Right renal pelvis (tissue), 4 donors: Measurements from ENCODE around the gene TRAPPC6A. TPM values are rescaled to one million over a fixed set of nuclear protein-coding genes. Genes with fewer than 3 reads are reported as not detected.
A peak's percentile ranks its signal among the peaks of the same experiment; 100 is the strongest.
"Not testable (repeated sequence)": the region's sequence is repeated elsewhere in the genome, so short reads cannot be mapped to it uniquely, and the experiment has no call there.

ENCODE experiments used
- DNase-seq, 4 donors: peaks; one replicate each; pipeline ENCODE4 v3.0.0-alpha.2; 2013; ENCODE audit warnings: low read depth in 4 of 4, low spot score in 3 of 4, missing footprints in 1 of 4
- polyA plus RNA-seq, 4 donors: library from polyadenylated mRNA; unstranded; fragments of 120-200 nt; gene quantifications; one replicate each; pipeline ENCODE4 v1.2.1, GENCODE V29; 2013; ENCODE audit not compliant: insufficient read length in 4 of 4

Gene TRAPPC6A
- polyA plus RNA-seq, 4 donors: 32.1 to 60.7 (median 35.3) TPM

GRCh38 chr19:45133661-45134060, 44.4 kb downstream of the TRAPPC6A start:
- DNase-seq: no peak

- no peak for DNase-seq
Measured at GRCh38 chr19:45130888-45131615, 47.0 kb downstream of the TRAPPC6A start.

GRCh38 chr19:45130236-45130635, 47.8 kb downstream of the TRAPPC6A start:
- no peak for DNase-seq

- DNase-seq: no peak
Measured at GRCh38 chr19:45128806-45129205, 49.2 kb downstream of the TRAPPC6A start.

- no peak for DNase-seq
Measured at GRCh38 chr19:45128146-45128545, 49.9 kb downstream of the TRAPPC6A start.

- no peak for DNase-seq
Measured at GRCh38 chr19:45126654-45127053, 51.4 kb downstream of the TRAPPC6A start.

GRCh38 chr19:45125975-45126493, 52.0 kb downstream of the TRAPPC6A start:
- peak in 1 of 4 donors; percentile 34 for DNase-seq

- DNase-seq: no peak
Measured at GRCh38 chr19:45125360-45125759, 52.7 kb downstream of the TRAPPC6A start.

GRCh38 chr19:45124021-45124420, 54.0 kb downstream of the TRAPPC6A start:
- no peak for DNase-seq

GRCh38 chr19:45123440-45123850, 54.6 kb downstream of the TRAPPC6A start:
- no peak for DNase-seq

- DNase-seq: no peak
Measured at GRCh38 chr19:45122832-45123231, 55.2 kb downstream of the TRAPPC6A start.

GRCh38 chr19:45121827-45122345, 56.2 kb downstream of the TRAPPC6A start:
- no peak for DNase-seq

GRCh38 chr19:45119582-45119981, 58.5 kb downstream of the TRAPPC6A start:
- no peak for DNase-seq

- not testable (repeated sequence) for DNase-seq
Measured at GRCh38 chr19:45118591-45119355, 59.3 kb downstream of the TRAPPC6A start.

GRCh38 chr19:45118106-45118505, 59.9 kb downstream of the TRAPPC6A start:
- no peak for DNase-seq

- no peak for DNase-seq
Measured at GRCh38 chr19:45117671-45118070, 60.4 kb downstream of the TRAPPC6A start.

- no peak for DNase-seq
Measured at GRCh38 chr19:45117167-45117594, 60.9 kb downstream of the TRAPPC6A start.

- DNase-seq: no peak
Measured at GRCh38 chr19:45115809-45116615, 62.0 kb downstream of the TRAPPC6A start.

- no peak for DNase-seq
Measured at GRCh38 chr19:45114116-45114515, 63.9 kb downstream of the TRAPPC6A start.

- no peak for DNase-seq
Measured at GRCh38 chr19:45113628-45114027, 64.4 kb downstream of the TRAPPC6A start.
